Fibroblast of skin of left biceps (primary cell): Measurements from ENCODE around the gene HMOX1.
"Not testable (repeated sequence)": the region's sequence is repeated elsewhere in the genome, so short reads cannot be mapped to it uniquely, and the experiment has no call there.

Experiments
- DNase-seq, 2 experiments: peaks; one replicate each; pipeline ENCODE4 v3.0.0-alpha.2; 2013; ENCODE audit warnings: low read depth in 2 of 2

The HMOX1 gene

DNA sequence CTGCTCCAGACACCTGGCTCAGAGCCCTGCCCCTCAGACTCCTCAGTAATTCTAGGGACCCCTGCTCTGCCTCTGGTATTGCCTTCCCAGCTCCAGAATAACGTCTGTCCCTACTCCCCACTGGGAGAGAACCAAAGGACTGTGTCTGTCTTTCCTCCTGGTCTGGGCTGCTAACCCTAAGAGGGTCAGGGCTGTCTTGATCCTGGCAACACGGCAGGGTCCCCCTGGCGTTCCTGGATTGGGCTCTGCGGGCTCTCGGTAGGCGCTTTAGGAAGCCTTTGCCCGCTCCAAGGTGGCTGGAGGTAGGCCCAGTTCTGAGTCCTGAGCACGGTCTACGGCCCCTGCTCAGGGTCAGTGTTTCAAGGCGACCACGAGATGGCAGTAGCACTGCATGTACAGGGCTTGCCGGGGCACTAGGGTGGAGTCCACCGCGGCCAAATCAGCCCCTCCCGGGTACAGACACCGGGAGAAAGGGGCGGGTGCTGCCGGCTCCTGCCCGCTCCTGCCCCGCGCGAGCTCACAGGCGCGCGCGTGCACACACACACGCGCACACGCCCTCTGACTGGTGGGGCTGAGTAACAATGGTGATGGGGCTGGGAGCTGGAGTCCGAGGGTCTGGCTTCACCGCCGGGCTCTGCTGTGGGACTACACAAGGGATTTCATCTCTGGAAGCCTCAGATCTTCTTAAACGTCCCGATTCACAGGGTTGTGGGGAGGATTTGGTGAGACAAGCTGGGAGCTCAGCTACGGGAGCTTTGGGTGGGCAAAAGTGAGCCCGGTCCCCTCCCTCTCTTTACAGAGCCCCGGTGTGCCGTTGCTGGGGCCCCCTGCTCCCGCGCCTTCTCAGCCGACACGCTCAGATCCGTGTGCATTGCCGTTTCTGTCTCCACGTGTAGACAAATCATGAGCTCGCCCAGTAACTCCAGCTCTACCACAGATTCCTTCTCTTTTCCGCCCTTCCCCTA is 30.1 kb upstream of the HMOX1 start:
- peak; percentile 72 to 78 for DNase-seq

DNA sequence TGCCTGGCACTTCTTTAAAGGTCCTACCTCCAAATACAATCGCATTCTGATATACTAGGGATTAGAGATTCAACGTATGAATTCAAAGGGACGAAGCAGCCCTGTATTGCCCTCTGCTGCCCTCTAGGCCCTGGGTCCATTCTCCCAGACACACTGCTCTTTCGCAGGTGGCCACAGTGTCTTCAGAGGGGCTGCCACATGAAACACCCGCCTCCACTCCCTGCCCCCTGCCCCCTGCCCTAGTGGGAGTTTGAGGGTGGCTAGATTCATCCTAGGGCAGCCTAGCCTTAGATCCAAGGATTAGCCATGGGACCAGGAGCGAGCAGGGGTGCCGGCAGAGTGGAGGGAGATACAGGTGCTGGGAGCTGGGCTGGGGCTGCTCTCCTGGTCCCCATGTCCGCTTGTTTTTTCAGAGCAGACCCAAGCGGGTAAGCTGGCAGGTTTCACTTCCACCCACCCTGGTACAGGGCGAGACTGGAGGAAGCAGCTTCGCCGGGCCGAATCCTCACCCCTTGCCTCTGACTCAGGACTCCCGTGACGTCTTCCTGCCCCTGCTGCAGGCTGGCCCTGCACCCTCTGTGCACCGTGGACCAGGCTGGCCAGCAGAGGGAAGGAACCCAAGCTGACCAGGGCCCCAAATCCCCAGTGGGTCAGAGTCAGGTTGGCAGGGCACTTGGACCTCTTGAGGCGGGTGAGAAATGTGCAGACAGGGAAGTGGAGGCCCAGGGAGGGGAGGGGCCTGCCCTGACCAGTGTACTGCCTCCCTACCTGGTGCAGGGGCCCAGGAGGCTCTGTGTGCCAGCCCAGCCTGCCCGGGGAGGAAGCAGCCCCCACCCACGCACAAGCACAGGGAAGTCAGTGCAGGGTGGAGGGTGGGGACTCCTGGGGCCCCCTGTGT is 28.4 kb upstream of the HMOX1 start:
- no peak for DNase-seq

GRCh38 chr22:35353318-35353717 is 27.6 kb upstream of the HMOX1 start:
- DNase-seq: no peak

GRCh38 chr22:35354068-35354467 is 26.8 kb upstream of the HMOX1 start:
- no peak for DNase-seq

GRCh38 chr22:35357883-35358621 is 22.8 kb upstream of the HMOX1 start:
- no peak for DNase-seq

DNA sequence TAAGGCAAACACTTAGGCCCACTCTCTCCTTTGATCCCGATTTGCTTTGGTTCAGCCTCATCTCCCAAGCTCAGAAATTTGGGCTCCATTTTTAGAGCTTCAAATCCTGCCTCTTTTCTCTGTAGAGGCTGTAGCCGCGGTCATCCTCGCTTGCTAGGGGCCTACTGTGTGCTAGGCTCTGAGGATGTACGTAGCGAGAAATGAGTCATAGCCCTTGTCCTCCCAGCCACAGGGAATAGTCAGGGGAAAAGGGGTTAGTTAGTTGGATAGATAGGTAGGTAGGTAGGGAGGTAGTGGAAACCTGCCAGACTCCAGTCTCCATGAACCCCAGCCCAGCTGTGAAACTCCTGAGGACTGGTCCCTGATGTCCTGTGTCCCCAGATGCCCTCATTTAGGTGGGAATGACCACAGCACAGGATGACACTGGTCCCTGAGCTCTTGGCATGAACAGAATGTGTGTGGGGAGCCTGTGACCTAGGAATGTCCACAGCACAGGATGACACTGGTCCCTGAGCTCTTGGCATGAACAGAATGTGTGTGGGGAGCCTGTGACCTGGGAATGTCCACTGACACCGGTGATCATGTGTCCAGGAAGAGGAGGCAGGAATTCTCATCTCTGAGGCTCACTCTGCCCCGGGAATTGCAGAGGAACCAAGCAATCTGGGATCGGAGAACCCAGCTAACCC is 21.4 kb upstream of the HMOX1 start:
- no peak for DNase-seq

DNA sequence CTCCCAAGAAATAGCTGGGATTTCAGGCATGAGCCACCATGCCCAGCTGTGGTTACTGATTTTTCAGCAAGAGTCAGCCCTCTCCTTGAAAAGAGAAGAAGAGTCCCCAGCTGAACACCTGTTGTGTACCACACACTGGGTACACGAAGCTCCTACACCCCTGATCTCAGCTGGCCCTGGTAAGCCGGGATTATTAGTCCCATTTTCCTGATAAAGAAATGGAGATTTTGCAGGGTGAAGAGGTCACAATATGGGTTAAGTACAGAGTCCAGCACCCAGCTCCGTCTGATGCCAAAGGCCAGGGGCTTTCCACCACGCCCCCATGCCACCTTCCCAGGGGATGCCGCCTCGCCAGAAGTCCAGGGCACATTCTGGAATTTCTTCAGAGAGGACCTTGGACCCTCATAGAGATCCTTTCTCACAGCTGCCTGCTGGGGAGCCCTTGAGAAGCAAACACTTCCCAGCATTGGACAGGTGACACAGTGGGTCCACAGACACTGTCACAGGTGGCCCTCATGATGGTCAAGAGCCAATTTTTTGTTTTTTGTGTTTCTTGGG is 19.8 kb upstream of the HMOX1 start:
- no peak for DNase-seq

GRCh38 chr22:35363566-35364086 is 17.3 kb upstream of the HMOX1 start:
- DNase-seq: no peak

- DNase-seq: not testable (repeated sequence)
Measured at GRCh38 chr22:35364230-35364629, 16.7 kb upstream of the HMOX1 start.

DNA sequence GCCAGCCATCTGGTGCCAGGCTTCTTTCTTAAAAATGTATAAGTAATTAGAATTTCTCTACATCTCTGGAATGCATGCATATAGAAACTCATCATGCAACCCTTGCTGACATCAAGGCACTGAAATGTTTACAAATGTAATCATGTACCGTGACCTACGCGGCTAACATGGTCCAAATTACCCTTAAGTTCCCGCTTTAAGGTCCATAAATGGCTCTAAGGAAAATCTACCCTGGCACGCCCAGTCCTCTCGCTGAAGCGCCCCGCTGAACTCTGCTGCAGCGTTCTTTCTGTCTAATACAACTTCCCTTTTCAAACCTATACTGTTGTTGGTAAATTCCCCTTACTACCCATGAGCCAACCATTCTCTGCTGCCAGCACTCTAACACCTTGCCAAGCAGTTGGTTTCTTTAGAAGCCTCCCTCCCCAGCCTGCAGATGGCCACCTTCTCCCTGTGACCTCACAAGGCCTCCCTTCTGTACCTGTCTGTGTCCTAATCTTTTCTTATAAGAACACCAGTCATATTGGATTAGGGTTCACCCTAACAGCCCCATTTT is 13.5 kb upstream of the HMOX1 start:
- no peak for DNase-seq

DNA sequence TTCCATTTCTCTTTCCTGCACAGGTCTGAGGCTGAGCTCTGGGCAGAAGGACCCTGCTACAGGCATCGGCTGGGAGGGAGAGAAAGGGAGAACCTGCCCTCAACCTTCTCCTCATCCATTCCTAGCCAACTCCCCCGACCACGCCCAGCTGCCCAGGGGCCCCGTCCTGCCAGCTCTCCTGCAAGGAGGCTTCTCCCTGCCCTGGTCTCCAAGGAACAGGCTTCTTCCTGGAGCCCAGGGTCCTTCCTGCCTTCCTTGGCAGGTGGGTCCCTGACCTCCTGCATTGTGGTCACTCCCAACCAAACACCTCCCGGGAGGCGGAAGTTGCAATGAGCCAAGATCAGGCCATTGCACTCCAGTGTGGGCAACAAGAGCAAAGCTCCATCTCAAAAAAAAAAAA is 12.5 kb upstream of the HMOX1 start:
- no peak for DNase-seq

DNA sequence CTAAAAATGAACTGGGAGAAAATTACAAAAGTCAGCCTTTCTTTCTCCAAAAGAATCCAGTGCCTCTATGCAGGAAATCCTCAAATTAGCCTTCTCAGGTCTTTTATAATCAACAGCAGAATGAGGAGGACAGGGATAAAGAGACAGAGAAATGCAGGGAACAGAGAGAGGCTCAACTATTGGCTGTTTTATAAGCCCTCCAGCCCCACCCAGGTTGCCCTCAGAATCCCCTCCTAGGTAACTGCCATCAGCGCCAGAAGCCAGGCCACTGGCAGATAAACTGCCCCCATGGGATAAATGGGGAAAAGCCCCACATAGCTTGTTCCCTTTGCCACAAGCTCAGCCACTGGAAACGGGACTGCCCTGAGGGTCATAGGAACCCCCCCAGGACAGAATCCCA is 10.9 kb upstream of the HMOX1 start:
- DNase-seq: no peak

- no peak for DNase-seq
Measured at GRCh38 chr22:35373781-35374180, 7.1 kb upstream of the HMOX1 start.

GRCh38 chr22:35375031-35375430 is 5.9 kb upstream of the HMOX1 start:
- DNase-seq: no peak

DNA sequence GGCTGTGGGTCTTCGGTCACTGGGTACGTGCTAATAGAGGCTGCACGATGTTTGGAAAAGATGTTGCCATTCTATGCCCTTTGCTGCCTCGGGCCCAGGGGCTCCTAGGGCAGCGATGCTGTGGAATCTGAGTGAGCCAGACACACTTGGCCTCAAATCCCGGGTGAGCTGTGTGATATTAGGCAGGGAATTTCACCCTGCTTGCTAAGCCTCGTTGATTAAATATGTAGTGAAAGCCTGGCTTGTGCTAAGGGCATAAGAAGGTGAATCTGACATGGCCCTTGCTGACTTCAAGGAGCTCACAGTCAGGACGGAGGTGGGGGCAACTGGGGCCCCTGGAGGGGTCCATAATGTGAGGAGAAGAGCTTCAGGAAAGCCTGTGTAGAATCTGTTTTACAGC is 5.4 kb upstream of the HMOX1 start:
- DNase-seq: no peak

- peak; percentile 96 to 97 for DNase-seq
Measured at GRCh38 chr22:35376728-35377472, 4.0 kb upstream of the HMOX1 start.

- DNase-seq: no peak
Measured at GRCh38 chr22:35377735-35378134, 3.2 kb upstream of the HMOX1 start.

GRCh38 chr22:35378621-35379020 is 2.3 kb upstream of the HMOX1 start:
- DNase-seq: no peak

DNA sequence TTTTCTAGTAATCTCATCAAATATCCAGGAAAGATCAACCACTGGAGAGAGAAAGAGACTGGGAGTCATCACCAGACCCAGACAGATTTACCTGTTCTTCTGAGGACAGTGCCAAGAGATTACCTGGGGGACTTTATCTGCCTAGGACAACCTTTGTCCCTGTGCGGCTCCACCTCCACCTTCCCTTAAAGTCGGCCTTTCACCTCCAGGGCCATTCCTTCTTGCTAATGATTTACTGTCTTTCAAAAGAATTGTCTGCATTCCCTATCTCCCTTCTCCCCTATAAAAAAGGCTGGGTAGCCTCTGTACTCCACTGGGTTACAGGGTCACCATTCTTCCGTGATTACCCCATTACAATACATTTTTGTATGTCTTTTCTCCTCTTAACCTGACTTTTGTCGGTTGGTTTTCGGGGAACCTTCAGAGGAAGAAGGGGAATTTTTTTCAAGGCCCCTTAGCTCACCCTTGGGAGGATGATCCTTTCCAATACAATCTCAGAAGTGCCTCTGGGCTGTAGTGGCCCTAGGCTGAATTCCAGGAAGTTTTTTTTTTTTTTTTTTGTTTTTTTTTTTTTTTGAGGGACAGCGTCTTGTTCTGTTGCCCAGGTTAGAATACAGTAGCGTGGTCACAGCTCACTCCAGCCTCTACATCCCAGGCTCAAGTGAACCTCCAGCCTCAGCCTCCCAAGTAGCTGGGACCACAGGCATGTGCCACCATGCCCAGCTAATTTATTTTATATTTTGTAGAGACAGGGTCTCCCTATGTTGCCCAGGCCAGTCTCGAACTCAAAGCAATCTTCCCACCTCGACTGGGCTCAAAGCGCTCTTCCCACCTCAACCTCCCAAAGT is 1.5 kb upstream of the HMOX1 start:
- DNase-seq: no peak
